ENCODE measurements around the gene CUZD1. TPM values are rescaled to one million over a fixed set of nuclear protein-coding genes. Genes with fewer than 3 reads are reported as not detected.

The CUZD1 gene
- total and polyA plus RNA-seq, 9 of the 15 experiments (the other 6 are each of a cell fraction or from before 2014, with no cell fraction given), result 0.51 to 1.7 (median 1.1) TPM

DNA sequence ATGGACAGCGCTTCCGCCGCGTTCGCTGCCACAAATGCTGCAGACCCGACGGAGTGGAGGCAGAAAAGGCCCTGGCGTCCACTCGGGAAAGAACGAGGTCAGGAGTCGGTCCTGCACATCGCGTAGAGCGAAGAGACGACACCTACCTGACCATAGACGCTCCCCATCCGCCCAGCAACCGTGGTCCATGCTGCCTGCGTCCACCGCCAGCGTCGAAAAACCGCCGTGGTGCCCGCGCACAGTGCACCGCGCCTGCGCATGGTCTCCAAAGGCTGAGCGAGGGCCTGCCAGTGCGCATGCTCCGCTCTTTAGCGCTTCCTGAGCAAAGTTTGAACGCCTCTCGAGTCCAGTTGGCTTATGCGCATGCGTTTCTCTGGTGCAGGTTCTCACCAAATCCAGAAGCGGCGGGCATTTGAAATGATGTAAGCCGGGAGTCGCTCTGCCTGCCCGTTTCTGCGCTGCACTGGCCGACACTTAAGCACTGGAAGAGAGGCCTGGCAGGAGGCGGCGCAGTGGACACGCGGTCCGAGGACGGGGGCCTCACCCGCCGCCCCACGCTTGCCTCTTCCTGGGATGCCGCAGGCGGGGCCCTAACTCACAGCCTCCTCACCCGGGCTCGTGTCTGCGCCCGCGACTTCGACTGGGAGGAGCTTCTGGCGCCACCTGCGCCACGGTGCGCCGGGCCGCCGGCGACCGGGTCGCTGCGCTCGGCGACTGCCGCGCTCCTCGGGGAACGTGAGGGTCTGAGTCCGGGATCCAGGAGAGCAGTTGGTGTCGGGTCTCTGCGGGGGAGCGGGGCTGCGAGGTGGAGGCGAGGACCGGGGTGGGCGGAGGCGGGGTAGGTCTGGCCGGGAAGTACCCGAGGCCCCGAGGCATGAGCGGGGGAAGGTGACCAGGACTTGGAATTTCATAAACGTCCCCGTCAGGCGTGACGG lies 33.9 kb upstream of the CUZD1 start, which contains the start of gene FAM24B (continued):
- TF ChIP-seq, protein P1, sequence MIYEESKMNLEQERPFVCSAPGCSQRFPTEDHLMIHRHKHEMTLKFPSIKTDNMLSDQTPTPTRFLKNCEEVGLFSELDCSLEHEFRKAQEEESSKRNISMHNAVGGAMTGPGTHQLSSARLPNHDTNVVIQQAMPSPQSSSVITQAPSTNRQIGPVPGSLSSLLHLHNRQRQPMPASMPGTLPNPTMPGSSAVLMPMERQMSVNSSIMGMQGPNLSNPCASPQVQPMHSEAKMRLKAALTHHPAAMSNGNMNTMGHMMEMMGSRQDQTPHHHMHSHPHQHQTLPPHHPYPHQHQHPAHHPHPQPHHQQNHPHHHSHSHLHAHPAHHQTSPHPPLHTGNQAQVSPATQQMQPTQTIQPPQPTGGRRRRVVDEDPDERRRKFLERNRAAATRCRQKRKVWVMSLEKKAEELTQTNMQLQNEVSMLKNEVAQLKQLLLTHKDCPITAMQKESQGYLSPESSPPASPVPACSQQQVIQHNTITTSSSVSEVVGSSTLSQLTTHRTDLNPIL (CRISPR knock-in tag; IDR thresholded peaks at IDR 0.05), result no peak
- no peak for TF ChIP-seq MTA2 (IDR thresholded peaks at IDR 0.05; ENCODE audit: low read depth)
- TF ChIP-seq TRIM28 (IDR thresholded peaks at IDR 0.05), result no peak
- peak; percentile 68 for TF ChIP-seq TBP (optimal IDR thresholded peaks at IDR 0.05; ENCODE audit: low read depth, low read length)
- peak; percentile 25 for TF ChIP-seq NR3C1 (CRISPR knock-in tag; IDR thresholded peaks at IDR 0.05)
- TF ChIP-seq HSF4 (CRISPR knock-in tag; IDR thresholded peaks at IDR 0.05; ENCODE audit: borderline replicate concordance), result no peak
- no peak for TF ChIP-seq NFE2L1 (tag; IDR thresholded peaks at IDR 0.05; ENCODE audit: borderline replicate concordance, low read depth)
- TF ChIP-seq, protein P2, sequence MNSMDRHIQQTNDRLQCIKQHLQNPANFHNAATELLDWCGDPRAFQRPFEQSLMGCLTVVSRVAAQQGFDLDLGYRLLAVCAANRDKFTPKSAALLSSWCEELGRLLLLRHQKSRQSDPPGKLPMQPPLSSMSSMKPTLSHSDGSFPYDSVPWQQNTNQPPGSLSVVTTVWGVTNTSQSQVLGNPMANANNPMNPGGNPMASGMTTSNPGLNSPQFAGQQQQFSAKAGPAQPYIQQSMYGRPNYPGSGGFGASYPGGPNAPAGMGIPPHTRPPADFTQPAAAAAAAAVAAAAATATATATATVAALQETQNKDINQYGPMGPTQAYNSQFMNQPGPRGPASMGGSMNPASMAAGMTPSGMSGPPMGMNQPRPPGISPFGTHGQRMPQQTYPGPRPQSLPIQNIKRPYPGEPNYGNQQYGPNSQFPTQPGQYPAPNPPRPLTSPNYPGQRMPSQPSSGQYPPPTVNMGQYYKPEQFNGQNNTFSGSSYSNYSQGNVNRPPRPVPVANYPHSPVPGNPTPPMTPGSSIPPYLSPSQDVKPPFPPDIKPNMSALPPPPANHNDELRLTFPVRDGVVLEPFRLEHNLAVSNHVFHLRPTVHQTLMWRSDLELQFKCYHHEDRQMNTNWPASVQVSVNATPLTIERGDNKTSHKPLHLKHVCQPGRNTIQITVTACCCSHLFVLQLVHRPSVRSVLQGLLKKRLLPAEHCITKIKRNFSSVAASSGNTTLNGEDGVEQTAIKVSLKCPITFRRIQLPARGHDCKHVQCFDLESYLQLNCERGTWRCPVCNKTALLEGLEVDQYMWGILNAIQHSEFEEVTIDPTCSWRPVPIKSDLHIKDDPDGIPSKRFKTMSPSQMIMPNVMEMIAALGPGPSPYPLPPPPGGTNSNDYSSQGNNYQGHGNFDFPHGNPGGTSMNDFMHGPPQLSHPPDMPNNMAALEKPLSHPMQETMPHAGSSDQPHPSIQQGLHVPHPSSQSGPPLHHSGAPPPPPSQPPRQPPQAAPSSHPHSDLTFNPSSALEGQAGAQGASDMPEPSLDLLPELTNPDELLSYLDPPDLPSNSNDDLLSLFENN (IDR thresholded peaks at IDR 0.05; ENCODE audit: low read depth in 2 of 2, low read length in 2 of 2), result no peak
- TF ChIP-seq ATF2 (CRISPR knock-in tag; IDR thresholded peaks at IDR 0.05), result no peak
- TF ChIP-seq PTTG1 (tag; IDR thresholded peaks at IDR 0.05; ENCODE audit: low read depth), result no peak
- no peak for TF ChIP-seq ZNF311 (CRISPR knock-in tag; IDR thresholded peaks at IDR 0.05)
- TF ChIP-seq SPI1 (IDR thresholded peaks at IDR 0.05; ENCODE audit: borderline replicate concordance, low read depth, low read length), result 0 out of 2 replicates have a peak, but pooled peaks have one; percentile 15
- peak; percentile 66 for TF ChIP-seq SETDB1 (IDR thresholded peaks at IDR 0.05; ENCODE audit: low read length)
- TF ChIP-seq E2F8 (IDR thresholded peaks at IDR 0.05; ENCODE audit: low read depth, partially characterized antibody), result no peak
- peak; percentile 83 for TF ChIP-seq POLR2A (conservative IDR thresholded peaks at IDR 0.05)
- peak; percentile 95 for TF ChIP-seq RBFOX2 (IDR thresholded peaks at IDR 0.05; ENCODE audit: low read depth, low read length)
- TF ChIP-seq GABPB2 (CRISPR knock-in tag; conservative IDR thresholded peaks at IDR 0.05), result no peak
- TF ChIP-seq HCFC1 (IDR thresholded peaks at IDR 0.05; ENCODE audit: low read depth, low read length), result no peak
- TF ChIP-seq BHLHE40 (IDR thresholded peaks at IDR 0.05; ENCODE audit: low read length), result no peak
